HepG2 (cell line): ENCODE results near the gene RPS5. TPM values are rescaled to one million over a fixed set of nuclear protein-coding genes. Genes with fewer than 3 reads are reported as not detected.
A peak's percentile ranks its signal among the peaks of the same experiment; 100 is the strongest.

Experiments
- AHR ChIP-seq: IDR thresholded peaks from 2 replicates; pipeline ENCODE4 v1.6.1; 2018; ENCODE audit warnings: missing genetic modification reagents, missing compliant biosample characterization
- ATF7 ChIP-seq, 2 experiments: fragments of 450-650 bp in 1 of 2; sonication (generic) in 1 of 2; formaldehyde crosslinking in 1 of 2; IDR thresholded peaks; 2 replicates each; pipeline versions ENCODE4 v1.4.0 to v1.6.1; 2016 to 2020; ENCODE audit warnings: antibody characterized with exemption in 1 of 2, mild to moderate bottlenecking in 1 of 2, missing genetic modification reagents in 1 of 2
- BATF2 ChIP-seq: sonication (generic); formaldehyde crosslinking; IDR thresholded peaks from 2 replicates; pipeline ENCODE4 v1.8.0; 2022; ENCODE audit warnings: mild to moderate bottlenecking, missing genetic modification reagents, moderate library complexity
- CHD2 ChIP-seq: IDR thresholded peaks from 2 replicates; pipeline ENCODE4 v1.6.1; 2011; ENCODE audit warnings: low read depth, low read length, improper control_type of control experiment
- PRDM15 ChIP-seq: sonication (generic); formaldehyde crosslinking; IDR thresholded peaks from 2 replicates; pipeline ENCODE4 v1.4.0; 2020; ENCODE audit warnings: missing genetic modification reagents
- PTBP1 ChIP-seq: fragments of 200-400 bp; formaldehyde crosslinking; IDR thresholded peaks from 2 replicates; pipeline ENCODE4 v1.6.1; 2018; ENCODE audit warnings: low read length, low read depth; ENCODE audit not compliant: poor library complexity, severe bottlenecking
- RARG ChIP-seq: sonication (generic); formaldehyde crosslinking; IDR thresholded peaks from 2 replicates; pipeline ENCODE4 v1.4.0; 2020; ENCODE audit warnings: low read depth, mild to moderate bottlenecking, missing genetic modification reagents
- ZBTB7B ChIP-seq: sonication (generic); formaldehyde crosslinking; IDR thresholded peaks from 2 replicates; pipeline ENCODE4 v1.4.0; 2020; ENCODE audit warnings: missing genetic modification reagents
- ZNF121 ChIP-seq: sonication (generic); formaldehyde crosslinking; IDR thresholded peaks from 2 replicates; pipeline ENCODE4 v1.5.0; 2020; ENCODE audit warnings: mild to moderate bottlenecking, missing genetic modification reagents
- ZNF276 ChIP-seq: sonication (generic); formaldehyde crosslinking; IDR thresholded peaks from 2 replicates; pipeline ENCODE4 v1.4.0; 2020; ENCODE audit warnings: mild to moderate bottlenecking, low read depth, missing genetic modification reagents
- ZNF552 ChIP-seq: sonication (generic); formaldehyde crosslinking; IDR thresholded peaks from 2 replicates; pipeline ENCODE4 v1.9.0; 2022; ENCODE audit warnings: missing genetic modification reagents, mild to moderate bottlenecking, borderline replicate concordance
- ZNF747 ChIP-seq: sonication (generic); formaldehyde crosslinking; IDR thresholded peaks from 2 replicates; pipeline ENCODE4 v1.8.1; 2023; ENCODE audit warnings: missing genetic modification reagents, mild to moderate bottlenecking, borderline replicate concordance
- polyA plus RNA-seq, 8 experiments: library from polyadenylated mRNA; depleted of rRNA in 3 of 8; stranded (reverse) in 7 of 8; unstranded in 1 of 8; fragments of >200 nt; fragmentation: Illumina TruSeq in 4 of 8; extraction: Trizol in 4 of 8; gene quantifications; 2 replicates each; pipeline versions ENCODE4 v1.2.1 to v1.2.3, GENCODE V29; 2011 to 2016; ENCODE audit warnings: low read depth in 4 of 8, missing spikeins in 1 of 8, mixed read lengths in 1 of 8; ENCODE audit not compliant: insufficient read depth in 1 of 8
- total RNA-seq, 5 experiments: library from RNA; depleted of rRNA; stranded (reverse); fragments of >200 nt; fragmentation: Illumina TruSeq; extraction: Trizol; gene quantifications; 2 replicates each; pipeline ENCODE4 v1.2.3, GENCODE V29; 2016; ENCODE audit warnings: low read depth in 1 of 5
- TF ChIP-seq, protein P1 (sequence below): fragments of 450-650 bp; IDR thresholded peaks from 2 replicates; pipeline ENCODE4 v1.6.1; 2016
- TF ChIP-seq, protein P2 (sequence below): sonication (generic); formaldehyde crosslinking; IDR thresholded peaks from 2 replicates; pipeline ENCODE4 v1.5.1; 2020; ENCODE audit warnings: mild to moderate bottlenecking, moderate library complexity, missing genetic modification reagents
- TF ChIP-seq, protein P3 (sequence below): sonication (generic); formaldehyde crosslinking; conservative IDR thresholded peaks from 2 replicates; pipeline ENCODE4 v1.5.0; 2020; ENCODE audit warnings: missing genetic modification reagents

Gene RPS5
- total and polyA plus RNA-seq, 2 of the 13 experiments (the other 11 are each of a cell fraction or from before 2014, with no cell fraction given): 1,544 to 4,408 TPM

DNA sequence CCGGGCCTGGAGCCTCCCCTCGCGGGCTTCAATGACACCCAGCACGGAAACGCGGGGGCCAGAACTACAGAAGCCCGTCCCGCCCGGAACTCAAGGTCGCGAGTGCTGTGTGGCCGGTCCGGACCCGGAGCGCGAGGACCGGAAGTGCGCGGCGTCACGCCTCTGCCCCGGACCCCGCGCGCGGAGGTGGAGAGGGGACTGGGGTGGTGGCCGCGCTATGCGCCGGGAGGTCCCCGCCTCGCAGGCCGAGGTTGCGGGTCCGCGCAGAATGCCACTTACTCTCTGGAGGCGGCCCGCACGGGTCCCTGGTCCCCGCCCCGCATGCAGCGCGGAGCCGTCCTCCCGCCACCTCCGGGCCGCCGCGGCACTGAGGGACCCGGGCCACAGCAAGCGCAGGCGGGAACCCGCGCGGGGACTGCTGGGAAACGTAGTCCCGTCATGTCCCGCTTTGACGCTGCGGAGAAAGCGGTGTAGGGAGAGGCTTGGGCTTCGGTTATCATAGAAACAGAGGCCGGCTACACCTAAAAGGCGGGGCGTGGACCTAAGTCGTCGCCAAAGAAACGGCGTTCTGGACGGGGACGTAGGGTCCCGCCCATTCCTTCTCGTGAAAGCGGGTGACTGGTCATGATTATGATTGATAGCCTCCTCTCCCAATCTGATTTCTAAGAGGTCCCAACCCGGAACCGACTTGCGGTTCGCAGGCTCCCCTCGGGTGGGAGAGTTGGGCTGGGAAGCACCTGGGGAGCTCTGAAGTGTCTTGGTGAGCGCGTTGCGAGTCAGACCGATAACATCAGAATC lies 6.2 kb upstream of the RPS5 start, which contains the start of gene ZNF837 (continued):
- TF ChIP-seq, protein P1, sequence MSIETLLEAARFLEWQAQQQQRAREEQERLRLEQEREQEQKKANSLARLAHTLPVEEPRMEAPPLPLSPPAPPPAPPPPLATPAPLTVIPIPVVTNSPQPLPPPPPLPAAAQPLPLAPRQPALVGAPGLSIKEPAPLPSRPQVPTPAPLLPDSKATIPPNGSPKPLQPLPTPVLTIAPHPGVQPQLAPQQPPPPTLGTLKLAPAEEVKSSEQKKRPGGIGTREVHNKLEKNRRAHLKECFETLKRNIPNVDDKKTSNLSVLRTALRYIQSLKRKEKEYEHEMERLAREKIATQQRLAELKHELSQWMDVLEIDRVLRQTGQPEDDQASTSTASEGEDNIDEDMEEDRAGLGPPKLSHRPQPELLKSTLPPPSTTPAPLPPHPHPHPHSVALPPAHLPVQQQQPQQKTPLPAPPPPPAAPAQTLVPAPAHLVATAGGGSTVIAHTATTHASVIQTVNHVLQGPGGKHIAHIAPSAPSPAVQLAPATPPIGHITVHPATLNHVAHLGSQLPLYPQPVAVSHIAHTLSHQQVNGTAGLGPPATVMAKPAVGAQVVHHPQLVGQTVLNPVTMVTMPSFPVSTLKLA: no peak; the same call in none of the 2 replicates
- TF ChIP-seq ZNF747 (CRISPR knock-in tag) (no peak; the same call in 1 of the 2 replicates), ZNF552 (CRISPR knock-in tag) (no peak), ZBTB7B (CRISPR knock-in tag) (peak; percentile 79), RARG (CRISPR knock-in tag) (no peak), ATF7 (IDR thresholded peaks at IDR 0.05) (no peak), ATF7 (CRISPR knock-in tag; IDR thresholded peaks at IDR 0.05) (peak; percentile 37; the same call in 1 of the 2 replicates), PRDM15 (CRISPR knock-in tag) (peak; percentile 90), BATF2 (CRISPR knock-in tag) (0 out of 2 replicates have a peak, but pooled peaks have one; percentile 79), ZNF276 (peak; percentile 91), ZNF121 (CRISPR knock-in tag) (peak; percentile 65; the same call in 1 of the 2 replicates), PTBP1 (no peak), CHD2 (no peak), AHR (peak; percentile 78; the same call in 1 of the 2 replicates)
- TF ChIP-seq, protein P2, sequence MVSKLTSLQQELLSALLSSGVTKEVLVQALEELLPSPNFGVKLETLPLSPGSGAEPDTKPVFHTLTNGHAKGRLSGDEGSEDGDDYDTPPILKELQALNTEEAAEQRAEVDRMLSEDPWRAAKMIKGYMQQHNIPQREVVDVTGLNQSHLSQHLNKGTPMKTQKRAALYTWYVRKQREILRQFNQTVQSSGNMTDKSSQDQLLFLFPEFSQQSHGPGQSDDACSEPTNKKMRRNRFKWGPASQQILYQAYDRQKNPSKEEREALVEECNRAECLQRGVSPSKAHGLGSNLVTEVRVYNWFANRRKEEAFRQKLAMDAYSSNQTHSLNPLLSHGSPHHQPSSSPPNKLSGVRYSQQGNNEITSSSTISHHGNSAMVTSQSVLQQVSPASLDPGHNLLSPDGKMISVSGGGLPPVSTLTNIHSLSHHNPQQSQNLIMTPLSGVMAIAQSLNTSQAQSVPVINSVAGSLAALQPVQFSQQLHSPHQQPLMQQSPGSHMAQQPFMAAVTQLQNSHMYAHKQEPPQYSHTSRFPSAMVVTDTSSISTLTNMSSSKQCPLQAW (CRISPR knock-in tag): peak; percentile 70
- TF ChIP-seq, protein P3, sequence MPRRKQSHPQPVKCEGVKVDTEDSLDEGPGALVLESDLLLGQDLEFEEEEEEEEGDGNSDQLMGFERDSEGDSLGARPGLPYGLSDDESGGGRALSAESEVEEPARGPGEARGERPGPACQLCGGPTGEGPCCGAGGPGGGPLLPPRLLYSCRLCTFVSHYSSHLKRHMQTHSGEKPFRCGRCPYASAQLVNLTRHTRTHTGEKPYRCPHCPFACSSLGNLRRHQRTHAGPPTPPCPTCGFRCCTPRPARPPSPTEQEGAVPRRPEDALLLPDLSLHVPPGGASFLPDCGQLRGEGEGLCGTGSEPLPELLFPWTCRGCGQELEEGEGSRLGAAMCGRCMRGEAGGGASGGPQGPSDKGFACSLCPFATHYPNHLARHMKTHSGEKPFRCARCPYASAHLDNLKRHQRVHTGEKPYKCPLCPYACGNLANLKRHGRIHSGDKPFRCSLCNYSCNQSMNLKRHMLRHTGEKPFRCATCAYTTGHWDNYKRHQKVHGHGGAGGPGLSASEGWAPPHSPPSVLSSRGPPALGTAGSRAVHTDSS (CRISPR knock-in tag): no peak
